Breast epithelium (tissue), 3 donors: ENCODE measurements around the gene TRAF5.

Experiments
- POLR2A ChIP-seq: fragments of 450-650 bp; IDR thresholded peaks from one replicate; pipeline ENCODE4 v1.6.1; 2016; ENCODE audit warnings: antibody characterized with exemption, mild to moderate bottlenecking, moderate library complexity
- POLR2AphosphoS5 ChIP-seq, 3 donors: sonication (generic); formaldehyde crosslinking; IDR thresholded peaks; one replicate each; pipeline ENCODE4 v1.6.1; 2017; ENCODE audit warnings: antibody characterized with exemption in 3 of 3
- TF ChIP-seq, protein P1 (sequence below), 3 donors: fragments of 450-650 bp; IDR thresholded peaks; one replicate each; pipeline ENCODE4 v1.5.1; 2016 to 2017; ENCODE audit warnings: antibody characterized with exemption in 3 of 3, mild to moderate bottlenecking in 3 of 3, moderate library complexity in 3 of 3

DNA sequence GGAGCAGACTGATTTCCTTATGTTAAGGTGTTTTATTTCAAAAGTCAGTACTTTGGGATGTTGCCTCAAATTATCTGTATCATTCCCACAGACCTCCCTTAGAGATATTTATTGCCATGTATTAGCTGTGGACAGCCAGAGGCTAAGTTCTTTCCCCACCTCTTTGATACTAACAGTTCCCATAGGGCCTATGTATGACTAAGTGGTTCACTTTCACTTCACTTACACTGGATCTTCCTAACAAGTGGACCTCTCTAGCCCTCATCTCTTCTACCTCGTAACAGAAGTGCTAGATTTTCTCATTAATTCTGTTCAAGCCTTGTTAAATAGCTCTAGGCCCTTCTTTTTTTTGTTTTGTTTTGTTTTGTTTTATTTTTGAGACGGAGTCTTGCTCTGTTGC, 6.2 kb downstream of the TRAF5 start:
- TF ChIP-seq, protein P1, sequence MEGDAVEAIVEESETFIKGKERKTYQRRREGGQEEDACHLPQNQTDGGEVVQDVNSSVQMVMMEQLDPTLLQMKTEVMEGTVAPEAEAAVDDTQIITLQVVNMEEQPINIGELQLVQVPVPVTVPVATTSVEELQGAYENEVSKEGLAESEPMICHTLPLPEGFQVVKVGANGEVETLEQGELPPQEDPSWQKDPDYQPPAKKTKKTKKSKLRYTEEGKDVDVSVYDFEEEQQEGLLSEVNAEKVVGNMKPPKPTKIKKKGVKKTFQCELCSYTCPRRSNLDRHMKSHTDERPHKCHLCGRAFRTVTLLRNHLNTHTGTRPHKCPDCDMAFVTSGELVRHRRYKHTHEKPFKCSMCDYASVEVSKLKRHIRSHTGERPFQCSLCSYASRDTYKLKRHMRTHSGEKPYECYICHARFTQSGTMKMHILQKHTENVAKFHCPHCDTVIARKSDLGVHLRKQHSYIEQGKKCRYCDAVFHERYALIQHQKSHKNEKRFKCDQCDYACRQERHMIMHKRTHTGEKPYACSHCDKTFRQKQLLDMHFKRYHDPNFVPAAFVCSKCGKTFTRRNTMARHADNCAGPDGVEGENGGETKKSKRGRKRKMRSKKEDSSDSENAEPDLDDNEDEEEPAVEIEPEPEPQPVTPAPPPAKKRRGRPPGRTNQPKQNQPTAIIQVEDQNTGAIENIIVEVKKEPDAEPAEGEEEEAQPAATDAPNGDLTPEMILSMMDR (IDR thresholded peaks at IDR 0.05): no peak
- TF ChIP-seq POLR2AphosphoS5 (IDR thresholded peaks at IDR 0.05) (no peak), POLR2A (no peak)
